NCI-H2029 (cell line): ENCODE data around the gene NECTIN2.
"Not testable (repeated sequence)": the region's sequence is repeated elsewhere in the genome, so short reads cannot be mapped to it uniquely, and the experiment has no call there.

Source experiments
- DNase-seq: peaks from one replicate; lab custom pipeline; 2025; lab: John Stamatoyannopoulos, UW

NECTIN2 gene

DNA sequence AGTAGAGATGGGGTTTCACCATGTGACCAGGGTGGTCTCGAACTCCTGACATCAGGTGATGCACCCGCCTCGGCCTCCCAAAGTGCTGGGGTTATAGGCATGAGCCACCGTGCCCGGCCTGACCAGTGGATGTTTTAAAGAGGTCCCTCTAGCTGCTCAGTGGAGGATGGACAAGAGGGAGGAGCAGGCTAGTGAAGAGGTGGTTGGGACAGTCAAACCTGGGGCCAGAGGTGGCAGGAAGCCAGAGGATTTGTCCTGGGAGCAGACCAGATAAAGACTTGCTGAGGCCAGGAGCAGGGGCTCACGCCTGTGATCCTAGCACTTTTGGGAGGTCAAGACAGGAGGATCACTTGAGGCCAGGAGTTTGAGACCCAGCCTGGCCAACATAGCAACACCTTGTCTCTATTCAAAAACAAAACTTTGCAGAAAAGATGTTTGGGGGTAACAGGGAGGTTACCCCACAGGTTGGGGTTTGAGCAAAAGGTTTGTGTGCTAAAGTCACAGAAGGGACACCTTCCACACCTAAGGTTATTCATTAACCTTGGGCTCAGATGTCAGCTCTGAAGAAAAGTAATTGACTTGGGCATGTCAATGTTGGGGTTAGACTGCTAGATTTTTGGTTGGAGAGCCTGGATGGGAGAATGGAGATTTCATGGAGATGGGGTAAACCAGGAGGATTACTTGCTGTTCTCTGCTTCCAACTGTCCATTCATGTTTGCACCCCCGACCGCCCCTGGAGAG lies 28.2 kb upstream of the NECTIN2 start:
- no peak for DNase-seq

DNA sequence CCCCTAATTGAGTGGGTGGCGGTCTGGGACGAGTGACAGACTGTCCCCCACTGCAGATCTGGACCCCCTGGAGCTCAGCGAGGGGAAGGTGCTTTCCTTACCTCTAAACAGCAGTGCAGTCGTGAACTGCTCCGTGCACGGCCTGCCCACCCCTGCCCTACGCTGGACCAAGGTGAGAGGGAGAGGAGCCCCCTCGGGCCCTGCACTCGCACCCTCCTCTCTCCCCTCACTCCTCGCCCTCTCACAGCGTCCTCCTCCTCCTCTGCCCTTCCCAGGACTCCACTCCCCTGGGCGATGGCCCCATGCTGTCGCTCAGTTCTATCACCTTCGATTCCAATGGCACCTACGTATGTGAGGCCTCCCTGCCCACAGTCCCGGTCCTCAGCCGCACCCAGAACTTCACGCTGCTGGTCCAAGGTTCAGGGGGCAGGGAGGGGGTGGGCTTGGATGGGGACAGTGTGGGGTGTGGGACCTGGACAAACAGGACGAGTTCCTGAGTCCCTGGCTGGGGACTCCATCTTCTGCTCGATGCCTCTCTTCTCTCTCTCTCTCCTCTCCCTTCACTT lies 27.5 kb upstream of the NECTIN2 start:
- no peak for DNase-seq

DNA sequence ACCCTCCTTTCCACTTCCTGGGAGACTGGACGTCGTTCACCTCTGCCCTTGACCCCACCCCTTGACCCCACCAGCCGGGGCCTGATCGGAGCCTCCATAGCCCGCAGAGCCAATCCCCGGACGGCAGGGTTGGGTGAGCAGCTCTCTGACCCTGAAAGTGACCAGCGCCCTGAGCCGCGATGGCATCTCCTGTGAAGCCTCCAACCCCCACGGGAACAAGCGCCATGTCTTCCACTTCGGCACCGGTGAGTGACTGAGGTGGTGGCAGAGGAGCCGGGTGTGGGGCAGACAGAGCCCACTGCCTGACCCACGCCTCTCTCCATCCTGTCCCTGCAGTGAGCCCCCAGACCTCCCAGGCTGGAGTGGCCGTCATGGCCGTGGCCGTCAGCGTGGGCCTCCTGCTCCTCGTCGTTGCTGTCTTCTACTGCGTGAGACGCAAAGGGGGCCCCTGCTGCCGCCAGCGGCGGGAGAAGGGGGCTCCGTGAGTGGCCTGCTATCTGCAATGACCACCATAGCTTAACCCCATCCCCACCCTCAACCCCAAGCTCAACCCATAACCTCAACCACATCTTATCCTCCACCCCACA lies 26.8 kb upstream of the NECTIN2 start:
- no peak for DNase-seq

DNA sequence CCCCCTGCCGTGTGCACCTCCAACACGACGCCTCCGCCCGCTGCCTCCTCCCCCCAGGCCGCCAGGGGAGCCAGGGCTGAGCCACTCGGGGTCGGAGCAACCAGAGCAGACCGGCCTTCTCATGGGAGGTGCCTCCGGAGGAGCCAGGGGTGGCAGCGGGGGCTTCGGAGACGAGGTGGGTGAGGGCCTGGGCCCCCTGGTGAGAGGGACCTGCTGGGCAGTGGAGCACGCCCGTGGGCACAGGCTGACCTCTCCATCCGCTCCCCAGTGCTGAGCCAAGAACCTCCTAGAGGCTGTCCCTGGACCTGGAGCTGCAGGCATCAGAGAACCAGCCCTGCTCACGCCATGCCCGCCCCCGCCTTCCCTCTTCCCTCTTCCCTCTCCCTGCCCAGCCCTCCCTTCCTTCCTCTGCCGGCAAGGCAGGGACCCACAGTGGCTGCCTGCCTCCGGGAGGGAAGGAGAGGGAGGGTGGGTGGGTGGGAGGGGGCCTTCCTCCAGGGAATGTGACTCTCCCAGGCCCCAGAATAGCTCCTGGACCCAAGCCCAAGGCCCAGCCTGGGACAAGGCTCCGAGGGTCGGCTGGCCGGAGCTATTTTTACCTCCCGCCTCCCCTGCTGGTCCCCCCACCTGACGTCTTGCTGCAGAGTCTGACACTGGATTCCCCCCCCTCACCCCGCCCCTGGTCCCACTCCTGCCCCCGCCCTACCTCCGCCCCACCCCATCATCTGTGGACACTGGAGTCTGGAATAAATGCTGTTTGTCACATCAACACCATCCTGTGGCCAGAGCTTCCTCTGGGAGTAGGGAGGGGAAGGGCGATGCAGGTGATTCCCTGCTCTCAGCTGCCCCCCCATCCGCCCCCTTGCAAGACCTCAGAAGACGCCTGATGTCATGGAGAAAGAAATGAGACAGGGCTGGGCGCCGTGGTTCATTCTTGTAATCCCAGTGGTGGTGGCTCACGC lies 25.2 kb upstream of the NECTIN2 start:
- no peak for DNase-seq

DNA sequence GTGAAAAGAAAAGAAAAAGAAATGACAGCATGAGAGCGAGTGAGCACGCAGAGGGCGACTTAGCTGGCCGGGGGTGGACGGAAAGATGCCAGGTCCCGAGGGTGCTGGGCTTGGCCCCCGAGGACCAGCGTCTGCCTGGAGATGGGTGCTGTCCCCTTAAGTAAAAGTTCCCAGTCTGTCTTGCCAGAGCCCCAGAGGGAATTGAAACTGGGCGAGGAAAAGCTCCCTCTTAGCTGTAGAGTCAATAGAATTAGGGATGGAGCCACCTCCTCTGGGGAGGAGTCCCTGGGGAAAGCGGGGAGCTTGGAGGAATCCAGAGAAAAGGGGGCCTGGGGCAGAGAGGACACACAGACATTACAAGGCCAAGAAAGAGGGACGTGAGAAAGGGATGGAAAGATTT lies 23.9 kb upstream of the NECTIN2 start:
- DNase-seq, result no peak

DNA sequence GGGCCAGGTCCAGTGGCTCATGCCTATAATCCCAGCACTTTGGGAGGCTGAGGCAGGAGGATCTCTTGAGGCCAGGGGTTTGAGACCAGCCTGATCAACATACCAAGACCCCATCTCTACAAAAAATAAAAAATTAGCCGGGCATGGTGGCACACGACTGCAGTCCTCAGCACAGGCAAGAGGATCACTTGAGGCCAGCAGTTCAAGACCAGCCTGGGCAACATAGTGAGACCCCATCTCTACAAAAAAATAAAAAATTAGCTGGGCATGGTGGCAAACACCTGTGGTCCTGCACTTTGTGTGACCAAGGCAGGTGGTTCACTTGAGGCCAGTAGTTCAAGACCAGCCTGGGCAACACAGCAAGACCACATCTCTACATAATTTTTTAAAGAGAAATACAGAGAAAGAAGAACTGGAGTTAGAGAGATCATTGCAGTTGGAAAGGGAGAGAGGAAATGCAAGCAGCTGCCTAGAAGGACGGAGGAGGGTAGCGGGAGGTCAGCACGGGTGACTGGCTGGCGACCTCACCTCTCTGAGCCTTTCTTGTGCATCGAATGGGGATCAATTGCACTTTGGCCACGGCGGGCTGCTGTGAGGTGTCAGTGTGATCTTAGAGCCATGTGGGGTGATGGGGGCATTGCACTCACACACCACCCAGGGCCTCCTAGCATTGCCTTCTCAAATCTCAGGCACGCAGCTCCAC lies 23.3 kb upstream of the NECTIN2 start:
- no peak for DNase-seq

DNA sequence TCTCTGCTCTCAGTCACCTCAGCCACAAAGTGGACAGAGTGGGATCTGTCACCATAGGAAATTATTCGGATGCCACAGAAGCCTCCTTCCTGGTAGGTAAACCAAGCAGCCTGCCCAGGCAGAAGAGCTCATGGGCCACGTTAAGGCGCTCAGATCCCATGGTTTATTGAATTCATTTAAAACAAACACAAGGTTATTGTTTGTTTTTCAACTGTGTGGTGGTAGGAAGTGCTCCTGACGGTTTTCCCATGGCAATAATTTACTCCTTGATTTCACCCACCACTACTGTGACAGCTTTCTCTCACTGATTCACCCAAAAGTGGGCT lies 22.8 kb upstream of the NECTIN2 start:
- peak; percentile 16 for DNase-seq

DNA sequence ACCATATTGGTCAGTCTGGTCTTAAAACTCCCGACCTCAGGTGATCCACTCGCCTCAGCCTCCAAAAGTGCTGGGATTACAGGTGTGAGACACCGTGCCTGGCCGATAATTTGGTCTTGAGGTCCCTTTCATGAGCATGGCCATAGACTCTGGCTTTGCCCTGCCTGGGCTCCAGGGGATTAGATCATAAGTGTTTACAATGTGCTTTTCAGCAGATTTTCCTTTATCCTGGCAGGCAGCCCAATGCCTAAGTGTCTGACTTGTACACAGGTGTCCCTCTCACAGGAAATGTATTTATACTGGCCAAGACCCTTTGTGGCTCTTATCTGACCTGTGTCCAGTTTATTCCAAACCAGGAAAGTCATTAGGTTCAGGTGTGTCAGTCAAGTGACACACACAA lies 21.3 kb upstream of the NECTIN2 start:
- peak; percentile 90 for DNase-seq

DNA sequence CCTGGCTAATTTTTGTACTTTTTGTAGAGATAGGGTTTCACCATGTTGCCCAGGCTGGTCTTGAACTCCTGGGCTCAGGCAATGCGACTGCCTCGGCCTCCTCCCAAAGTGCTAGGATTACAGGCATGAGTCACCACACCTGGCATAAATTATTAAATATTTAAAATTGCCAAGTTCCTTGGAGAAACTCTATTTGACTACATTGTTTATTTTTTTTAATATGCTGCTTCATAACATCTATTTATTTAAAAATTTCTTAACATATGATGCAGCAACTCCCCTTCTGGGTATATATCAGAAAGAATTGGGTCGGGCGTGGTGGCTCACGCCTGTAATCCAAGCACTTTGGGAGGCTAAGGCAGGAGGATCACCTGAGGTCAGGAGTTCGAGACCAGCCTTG lies 13.2 kb upstream of the NECTIN2 start:
- not testable (repeated sequence) for DNase-seq

DNA sequence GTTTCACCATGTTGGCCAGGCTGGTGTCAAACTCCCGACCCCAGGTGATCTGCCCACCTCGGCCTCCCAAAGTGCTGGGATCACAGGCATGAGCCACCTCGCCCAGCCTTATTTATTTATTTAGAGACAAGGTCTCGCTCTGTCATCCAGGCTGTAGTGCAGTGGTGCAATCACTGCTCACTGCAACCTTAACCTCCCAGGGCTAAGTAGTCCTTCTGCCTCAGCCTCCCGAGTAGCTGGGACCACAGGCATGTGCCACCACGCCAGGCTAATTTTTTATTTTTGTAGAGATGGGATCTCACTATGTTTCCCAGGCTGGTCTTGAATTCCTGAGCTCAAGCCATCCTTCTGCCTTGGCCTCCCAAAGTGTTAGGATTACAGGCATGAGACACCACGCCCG lies 11.7 kb upstream of the NECTIN2 start:
- not testable (repeated sequence) for DNase-seq

DNA sequence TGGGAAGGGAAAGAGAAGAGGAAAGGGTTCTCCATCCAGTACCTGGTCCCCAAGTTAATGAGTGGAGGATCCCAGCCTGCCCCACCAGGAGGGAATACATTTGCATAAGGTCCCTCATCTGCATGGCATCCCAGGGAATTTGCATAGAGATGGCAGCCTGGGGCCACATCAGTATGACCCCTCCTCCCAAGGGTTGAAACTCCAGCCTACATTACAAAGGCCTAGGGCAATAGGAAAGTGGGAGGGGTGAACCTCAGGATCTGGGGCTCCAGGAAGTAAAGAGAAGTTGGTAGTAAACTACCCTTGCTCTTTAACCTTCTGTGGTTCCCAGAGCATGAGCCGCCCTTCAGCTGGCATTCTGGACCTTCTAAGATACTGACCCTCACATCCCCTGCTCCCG lies 6.8 kb upstream of the NECTIN2 start:
- no peak for DNase-seq

DNA sequence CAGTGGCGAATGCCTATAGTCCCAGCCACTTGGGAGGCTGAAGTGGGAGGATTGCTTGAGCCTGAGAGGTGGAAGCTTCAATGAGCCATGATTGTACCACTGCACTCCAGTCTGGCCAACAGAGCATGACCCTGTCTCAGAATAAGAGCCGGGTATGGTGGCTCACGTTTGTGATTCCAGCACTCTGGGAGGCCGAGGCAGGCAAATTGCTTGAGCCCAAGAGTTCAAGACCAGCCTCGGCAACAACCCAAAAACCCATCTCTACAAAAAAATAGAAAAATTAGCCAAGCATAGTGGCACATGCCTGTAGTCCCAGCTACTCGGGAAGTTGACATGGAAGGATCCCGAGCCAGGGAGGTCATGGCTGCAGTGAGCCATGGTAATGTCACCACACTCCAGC lies 5.3 kb upstream of the NECTIN2 start:
- DNase-seq, result no peak

DNA sequence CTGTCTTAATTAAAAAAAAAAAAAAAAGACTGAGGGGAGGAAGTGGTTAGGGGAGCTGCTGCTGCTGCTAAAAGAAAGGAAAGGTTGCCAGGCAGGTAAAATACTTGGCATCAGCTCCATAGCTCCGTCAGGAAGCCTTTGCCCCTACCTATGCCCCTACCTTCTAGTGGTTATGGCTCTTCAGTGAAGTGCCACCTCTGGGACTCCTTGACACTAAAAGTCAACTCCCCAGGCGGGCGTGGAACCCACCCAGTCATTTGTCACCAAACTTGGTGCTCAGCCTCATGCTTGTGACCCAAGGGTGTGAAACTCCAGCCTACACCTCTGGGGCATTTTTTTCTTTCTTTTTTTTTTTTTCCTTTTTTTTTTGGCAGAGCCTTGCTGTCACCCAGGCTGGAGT lies 4.9 kb upstream of the NECTIN2 start:
- DNase-seq, result peak; percentile 44

DNA sequence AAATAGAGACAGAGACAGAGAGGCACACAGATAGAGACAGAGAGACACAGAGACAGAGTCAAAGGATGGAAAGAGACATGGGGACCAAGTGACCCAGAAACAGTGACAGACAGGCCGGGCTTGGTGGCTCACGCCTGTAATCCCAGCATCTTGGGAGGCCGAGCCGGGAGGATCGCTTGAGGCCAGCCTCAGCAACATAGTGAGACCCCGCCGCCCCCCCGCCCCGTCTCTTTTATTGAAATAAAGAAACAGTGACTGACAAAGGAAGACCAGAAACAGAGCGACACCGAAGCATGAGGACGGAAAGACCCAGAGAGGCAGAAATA lies 848 bp upstream of the NECTIN2 start:
- no peak for DNase-seq

DNA sequence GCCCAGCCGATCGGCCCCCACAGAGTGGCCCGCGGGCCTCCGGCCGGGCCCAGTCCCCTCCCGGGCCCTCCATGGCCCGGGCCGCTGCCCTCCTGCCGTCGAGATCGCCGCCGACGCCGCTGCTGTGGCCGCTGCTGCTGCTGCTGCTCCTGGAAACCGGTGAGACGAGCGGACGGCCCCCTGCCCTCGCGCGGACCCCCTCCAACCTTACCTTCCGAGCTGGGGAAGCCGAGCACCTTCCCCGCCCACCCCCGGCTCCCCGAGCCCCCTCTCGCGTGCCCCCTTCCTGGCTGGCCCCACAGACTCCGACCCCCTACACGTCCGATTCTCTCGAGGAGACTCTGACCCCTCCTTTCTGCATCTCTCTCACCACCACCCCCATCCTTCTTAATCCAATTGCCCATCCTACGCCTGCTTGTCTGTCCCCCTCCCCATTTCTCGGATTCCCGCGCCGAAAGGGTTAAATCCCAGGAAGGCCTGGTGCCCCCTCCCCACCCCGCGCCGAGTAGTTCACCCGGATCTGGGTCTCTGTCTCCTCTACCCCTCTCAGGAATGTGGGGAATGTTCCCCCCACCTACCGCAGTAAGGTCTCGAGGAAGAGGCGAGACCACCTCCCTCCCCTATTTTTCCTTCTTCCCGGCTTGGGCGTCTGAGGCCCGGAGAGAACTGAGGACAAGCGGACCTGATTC lies 502 bp downstream of the NECTIN2 start:
- no peak for DNase-seq

DNA sequence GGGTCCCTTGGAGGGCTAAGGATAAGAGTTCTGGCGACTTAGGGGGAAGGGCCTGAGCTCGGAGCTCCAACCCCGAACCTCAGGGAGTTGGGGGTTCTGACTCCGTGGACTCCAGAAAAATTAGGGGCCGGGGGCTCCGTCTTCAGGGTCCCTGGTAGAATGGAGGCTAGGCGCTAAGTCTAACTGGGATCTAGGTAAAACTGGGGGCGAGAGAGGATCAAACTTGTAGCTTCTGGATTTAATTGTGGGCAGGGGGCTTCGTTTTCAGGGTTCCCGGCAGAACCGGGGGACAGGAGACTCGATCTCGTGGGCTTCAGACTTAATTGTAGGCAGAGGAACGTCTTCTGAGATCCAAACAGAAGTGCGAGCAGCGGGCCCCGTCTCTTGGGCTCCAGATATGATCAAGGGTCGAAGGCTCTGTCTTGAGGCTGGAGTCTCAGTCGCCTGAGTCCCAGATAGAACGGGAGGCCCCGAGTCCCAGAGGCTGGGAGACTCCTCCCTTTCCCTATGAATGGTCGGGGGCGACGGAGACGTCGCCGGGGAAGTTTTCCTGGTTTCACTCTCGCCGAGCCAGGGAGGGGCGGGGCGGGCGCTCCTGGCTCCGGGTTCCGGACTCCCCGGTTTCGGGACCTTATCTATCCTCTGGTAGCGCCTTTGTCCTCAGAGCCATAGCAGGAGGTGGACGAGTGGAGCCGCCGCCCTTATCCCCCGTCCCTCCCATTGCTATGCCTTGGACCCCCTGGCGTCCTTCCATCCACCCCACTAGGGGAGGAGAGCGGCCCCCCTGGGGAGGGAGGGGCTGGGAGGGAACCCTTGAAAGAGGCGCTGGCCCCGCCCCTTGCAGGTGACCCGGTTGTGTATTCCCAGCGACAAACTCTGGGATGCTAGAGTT lies 1.3 kb downstream of the NECTIN2 start:
- DNase-seq, result no peak

DNA sequence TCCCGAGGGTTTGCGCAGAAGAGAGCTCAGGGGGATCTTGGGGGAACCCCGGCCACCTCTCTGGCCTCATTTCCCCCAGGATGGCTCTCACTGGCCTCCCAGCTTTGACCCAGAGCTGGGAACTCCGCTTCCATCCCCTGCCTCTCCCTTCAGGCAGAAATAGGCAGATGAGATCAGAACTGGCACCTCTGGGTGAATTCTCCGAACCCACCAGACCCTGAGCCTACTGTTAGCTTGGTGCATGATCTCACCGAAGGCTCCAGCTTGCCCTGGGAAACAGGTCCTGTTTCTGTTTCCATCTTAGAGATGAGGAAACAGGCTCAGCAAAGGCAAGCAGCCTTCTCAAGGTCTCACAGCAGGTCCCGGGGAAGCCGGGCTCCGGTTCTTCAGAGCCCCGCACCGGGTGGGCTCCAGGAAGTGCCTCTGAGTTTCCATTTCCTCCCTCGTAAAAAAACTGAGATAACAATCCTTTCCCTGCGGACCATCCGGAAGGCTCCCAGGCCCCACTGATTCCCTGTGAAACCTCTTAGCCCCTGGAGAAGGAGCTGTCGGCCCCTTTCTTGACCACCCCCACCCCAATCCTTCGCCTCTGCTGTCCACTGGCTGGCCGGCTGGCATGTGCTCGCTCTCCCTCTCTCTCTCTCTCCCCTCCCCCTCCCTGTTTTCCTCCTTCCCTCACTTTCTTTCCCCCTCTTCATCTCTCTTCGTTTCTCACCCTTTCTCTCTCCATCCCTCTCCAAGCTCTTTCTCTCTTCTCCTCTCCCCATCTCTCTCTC lies 2.1 kb downstream of the NECTIN2 start:
- DNase-seq, result no peak

DNA sequence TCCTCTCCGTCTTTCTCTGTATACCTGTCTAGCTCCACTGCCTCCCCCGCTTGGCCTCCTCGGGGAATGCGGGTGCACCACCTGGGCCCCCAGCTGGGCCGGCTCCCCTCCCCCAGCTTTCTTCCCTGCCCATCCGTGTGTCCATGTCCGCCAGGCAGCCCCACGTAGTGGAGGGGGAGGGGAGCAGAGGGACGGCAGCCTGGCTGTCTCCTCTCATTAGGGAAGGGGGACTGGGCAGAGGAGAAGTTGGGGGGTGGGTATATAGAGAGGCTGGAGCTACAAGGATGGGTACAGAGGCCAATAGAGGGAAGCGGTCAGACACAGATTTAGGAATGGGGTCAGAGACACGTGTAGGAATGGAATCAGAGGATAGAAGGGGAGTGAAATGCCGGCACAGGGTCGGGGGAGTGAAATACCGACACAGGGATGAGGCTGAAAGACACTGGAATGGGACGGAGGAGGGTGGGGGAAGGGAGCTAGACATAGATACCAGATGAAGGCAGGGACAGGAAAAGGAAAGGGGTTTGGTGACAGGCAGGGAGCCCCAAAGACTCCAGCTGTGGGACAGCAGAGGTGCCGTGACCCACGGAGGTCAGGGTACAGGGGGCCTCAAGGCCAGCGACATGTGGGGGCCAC lies 2.8 kb downstream of the NECTIN2 start:
- no peak for DNase-seq

DNA sequence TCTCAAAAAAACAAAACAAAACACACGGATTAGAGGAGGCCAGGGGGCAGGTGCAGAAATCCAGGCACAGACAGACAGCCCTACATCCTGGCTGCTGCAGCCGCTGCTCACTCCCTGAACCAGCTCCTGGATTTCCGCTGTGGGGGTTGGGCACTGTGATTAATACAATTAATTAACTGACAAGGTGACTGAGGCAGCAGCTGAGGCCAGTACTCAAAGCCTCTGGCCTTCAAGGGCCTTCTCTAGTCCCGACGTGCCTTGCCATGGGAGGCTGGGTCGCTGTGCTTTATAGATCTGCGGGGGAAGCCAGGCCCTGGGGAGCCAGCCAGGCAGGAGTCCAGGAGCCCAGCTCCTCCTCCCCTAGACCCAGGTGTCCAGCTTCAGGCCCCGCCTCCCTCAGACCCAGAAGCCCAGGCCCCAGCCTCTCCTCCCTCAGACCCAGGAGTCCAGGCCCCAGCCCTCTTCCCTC lies 4.6 kb downstream of the NECTIN2 start:
- no peak for DNase-seq
